Measurements from ENCODE around the gene SUZ12. TPM values are rescaled to one million over a fixed set of nuclear protein-coding genes. Genes with fewer than 3 reads are reported as not detected.
A peak's percentile ranks its signal among the peaks of the same experiment; 100 is the strongest.
"Not testable (repeated sequence)": the region's sequence is repeated elsewhere in the genome, so short reads cannot be mapped to it uniquely, and the experiment has no call there.

The SUZ12 gene
- total RNA-seq = 10 to 100 TPM; 11.6 to 15.5 (median 14.3) TPM
- 10 to 100 TPM in 1 of 2 donors, 1 to 10 TPM in 1; 5.1 to 10.9 TPM for polyA plus RNA-seq
- long read RNA-seq, donor 1, full-length matches to known transcripts = 23 of 38 reads
- long read RNA-seq, donor 1, partial matches to known transcripts = 10 of 38 reads
- long read RNA-seq, donor 1, other reads (novel, unspliced or antisense) = 5 of 38 reads
- long read RNA-seq, donor 2, full-length matches to known transcripts = 31 of 44 reads
- long read RNA-seq, donor 2, partial matches to known transcripts = 7 of 44 reads
- long read RNA-seq, donor 2, other reads (novel, unspliced or antisense) = 6 of 44 reads
- long read RNA-seq, donor 3, full-length matches to known transcripts = 1 of 8 reads
- long read RNA-seq, donor 3, partial matches to known transcripts = 6 of 8 reads
- long read RNA-seq, donor 3, other reads (novel, unspliced or antisense) = 1 of 8 reads

GRCh38 chr17:31936615-31937609 is at the start of gene SUZ12:
SUZ12 (plus strand) TSS chr17:31937007; CDS start chr17:31937247, 240 bp downstream.
- H3K4me3 ChIP-seq = peak within 1 kb of the TSS; percentile 70 to 90 (median 80)
- peaks cover 2 to 22% (median 13%) of the 10 kb centered on the region in 9 donors for H3K4me1 ChIP-seq
- H3K36me3 ChIP-seq = peaks cover 0 to 21% (median 6%) of the 10 kb centered on the region in 9 donors
- 1% methylated on average over 74 to 87 of the region's 93 CpGs for WGBS, 2 donors
- H3K27me3 ChIP-seq, H3K9me3 ChIP-seq: not testable (repeated sequence)
- H3K27ac ChIP-seq = peak within 1 kb of the TSS; percentile 67 to 92 (median 86)
- intact Hi-C loops (cut with DNase I) = loop anchor here in 1 of 10 donors (5.0 kb wide), 1 partner anchor 35 kb away; the partner anchor contains the start of gene UTP6
- peak; percentile 85 to 88 for DNase-seq
- ATAC-seq = peak; percentile 99 to 100 (median 99)

GRCh38 chr17:31888124-31888523 is 48.7 kb upstream of the SUZ12 start:
- ATAC-seq = peak in 5 of 8 donors; percentile 35 to 55 (median 48)
- no peaks in the 10 kb centered on the region for H3K27me3 ChIP-seq
- 88 to 94% methylated on average over 4 of the region's 4 CpGs for WGBS, 2 donors

GRCh38 chr17:31900877-31901276 is 35.9 kb upstream of the SUZ12 start:
- DNase-seq (no peak), ATAC-seq (peak in 2 of 8 donors; percentile 4 to 7)
- Histone ChIP-seq H3K4me1 (peaks cover 0 to 18% (median 13%) of the 10 kb centered on the region in 9 donors), H3K9me3 (no peaks in the 10 kb centered on the region), H3K27me3 (no peaks in the 10 kb centered on the region), H3K36me3 (peaks cover 0 to 37% (median 19%) of the 10 kb centered on the region in 9 donors), H3K4me3 (peak overlapping the region; percentile 32 to 93 (median 76)), H3K27ac (peak overlapping the region in 9 of 10 donors; percentile 3 to 86 (median 69))
- no peak for TF ChIP-seq CTCF (IDR thresholded peaks at IDR 0.05)
- WGBS, 2 donors = 9 to 13% methylated on average over 5 of the region's 5 CpGs
- intact Hi-C loops (cut with DNase I) = loop anchor here in 3 of 10 donors (1.0 to 5.0 kb wide), 4 partner anchors 20 to 352 kb away; partner anchors contain the start of genes COPRS (in 1 of the 3) and SUZ12 (in 1 of the 3)

More at GRCh38 chr17:31888124-31888523, 48.7 kb upstream of the SUZ12 start:
- no peak for TF ChIP-seq CTCF (IDR thresholded peaks at IDR 0.05)
- Histone ChIP-seq H3K36me3 (peaks cover 0 to 100% (median 71%) of the 10 kb centered on the region in 9 donors), H3K4me1 (peaks cover 0 to 15% (median 0%) of the 10 kb centered on the region in 9 donors), H3K9me3 (no peaks in the 10 kb centered on the region), H3K4me3 (no peak overlapping the region), H3K27ac (peak overlapping the region in 1 of 10 donors; percentile 44)
- intact Hi-C loops (cut with DNase I) = no loop called here
- no peak for DNase-seq

GRCh38 chr17:31902693-31903092 is 34.1 kb upstream of the SUZ12 start:
- no peak for TF ChIP-seq CTCF (IDR thresholded peaks at IDR 0.05)
- ATAC-seq (no peak), DNase-seq (no peak)
- H3K9me3 ChIP-seq = no peaks in the 10 kb centered on the region
- peaks cover 0 to 19% (median 17%) of the 10 kb centered on the region in 9 donors for H3K36me3 ChIP-seq
- no peaks in the 10 kb centered on the region for H3K27me3 ChIP-seq
- WGBS, 2 donors = 69 to 72% methylated on average over 2 of the region's 2 CpGs
- H3K27ac ChIP-seq = no peak overlapping the region
- no peak overlapping the region for H3K4me3 ChIP-seq
- intact Hi-C loops (cut with DNase I) = loop anchor here in 1 of 10 donors (5.0 kb wide), 1 partner anchor 35 kb away; the partner anchor contains the start of gene SUZ12
- H3K4me1 ChIP-seq = peaks cover 0 to 20% (median 18%) of the 10 kb centered on the region in 9 donors
